NCI-H2081 (cell line): Measurements from ENCODE around the gene ATXN1.
A peak's percentile ranks its signal among the peaks of the same experiment; 100 is the strongest.

Experiments used
- DNase-seq, 2 experiments: peaks; one replicate each; lab custom pipeline; 2025; lab: John Stamatoyannopoulos, UW

Gene ATXN1

GRCh38 chr6:16533721-16534136 is 227.5 kb downstream of the ATXN1 start:
- DNase-seq: no peak

- no peak for DNase-seq
These were observed 228.1 kb downstream of the ATXN1 start for GRCh38 chr6:16533210-16533609.

GRCh38 chr6:16527691-16528090 is 233.6 kb downstream of the ATXN1 start:
- DNase-seq: no peak

- DNase-seq: no peak
These were observed 236.9 kb downstream of the ATXN1 start for GRCh38 chr6:16524380-16524707.

- DNase-seq: no peak
These were observed 237.5 kb downstream of the ATXN1 start for GRCh38 chr6:16523606-16524379.

- DNase-seq: no peak
These were observed 238.3 kb downstream of the ATXN1 start for GRCh38 chr6:16522937-16523336.

GRCh38 chr6:16521528-16521927 is 239.7 kb downstream of the ATXN1 start:
- DNase-seq: no peak

- peak; percentile 50 to 88 for DNase-seq
These were observed 241.7 kb downstream of the ATXN1 start for GRCh38 chr6:16519265-16520242.

GRCh38 chr6:16518265-16518664 is 243.0 kb downstream of the ATXN1 start:
- DNase-seq: no peak

- no peak for DNase-seq
These were observed 247.0 kb downstream of the ATXN1 start for GRCh38 chr6:16514249-16514648.

- no peak for DNase-seq
These were observed 248.5 kb downstream of the ATXN1 start for GRCh38 chr6:16512544-16513290.

GRCh38 chr6:16511723-16512489 is 249.4 kb downstream of the ATXN1 start:
- DNase-seq: peak; percentile 58 to 85

- DNase-seq: peak; percentile 43 to 59
These were observed 250.1 kb downstream of the ATXN1 start for GRCh38 chr6:16511040-16511660.

GRCh38 chr6:16510245-16510644 is 251.0 kb downstream of the ATXN1 start:
- no peak for DNase-seq

GRCh38 chr6:16508959-16509358 is 252.3 kb downstream of the ATXN1 start:
- no peak for DNase-seq

GRCh38 chr6:16505711-16506357 is 255.4 kb downstream of the ATXN1 start:
- DNase-seq: no peak

GRCh38 chr6:16504609-16505008 is 256.7 kb downstream of the ATXN1 start:
- no peak for DNase-seq

GRCh38 chr6:16503970-16504415 is 257.3 kb downstream of the ATXN1 start:
- DNase-seq: no peak

- no peak for DNase-seq
These were observed 258.0 kb downstream of the ATXN1 start for GRCh38 chr6:16503241-16503775.

GRCh38 chr6:16498957-16499356 is 262.3 kb downstream of the ATXN1 start:
- no peak for DNase-seq
